B cell (primary cell): ENCODE data around the gene ALKBH4. TPM values are rescaled to one million over a fixed set of nuclear protein-coding genes. Genes with fewer than 3 reads are reported as not detected.

Source experiments
- ATAC-seq: fragments of 200-7000 bp; cut with Tn5 transposase; one replicate; pipeline ENCODE4 v1.10.0; 2021; ENCODE audit warnings: low read depth, mild to moderate bottlenecking, moderate number of reproducible peaks, moderate library complexity
- CTCF ChIA-PET: fragments of 350-600 bp; sonication (Branson Sonifier 250); formaldehyde crosslinking; loops from one replicate; lab custom pipeline; 2021; ENCODE audit warnings: antibody characterized with exemption, inconsistent platforms; lab: Charles Lee
- POLR2A ChIA-PET: fragments of 350-600 bp; sonication (Branson Sonifier 250); formaldehyde crosslinking; loops from one replicate; lab custom pipeline; 2021; ENCODE audit warnings: antibody characterized with exemption; lab: Charles Lee
- DNase-seq: peaks from one replicate; pipeline ENCODE4 v3.0.0; 2013
- H2AFZ ChIP-seq: 2 replicates; pipeline ENCODE4 v1.6.1; 2012; ENCODE audit warnings: mild to moderate bottlenecking, low read depth, low read length; ENCODE audit not compliant: insufficient read depth, poor library complexity, severe bottlenecking
- H3K27ac ChIP-seq, 2 donors: 1 replicate in 1 of 2; 2 replicates in 1 of 2; pipeline ENCODE4 v1.5.1; 2012 to 2013; ENCODE audit warnings: low read length in 2 of 2, mild to moderate bottlenecking in 2 of 2, moderate library complexity in 1 of 2
- H3K27me3 ChIP-seq, 4 experiments: fragments of 200-600 bp in 1 of 4; sonication (generic) in 1 of 4; replicated peaks in 1 of 4; 1 replicate in 2 of 4; 2 replicates in 2 of 4; pipeline versions ENCODE4 v1.6.1 to v1.7.0; 2013 to 2016; ENCODE audit warnings: low read length in 3 of 4, mild to moderate bottlenecking in 2 of 4, mixed read lengths in 1 of 4, moderate library complexity in 1 of 4; ENCODE audit not compliant: insufficient read depth in 4 of 4, control insufficient read depth in 3 of 4; ENCODE audit errors: control extremely low read depth in 1 of 4
- H3K36me3 ChIP-seq, 2 experiments: replicated peaks in 1 of 2; 1 replicate in 1 of 2; 2 replicates in 1 of 2; pipeline versions ENCODE4 v1.6.1 to v1.7.1; 2013; ENCODE audit warnings: low read length in 1 of 2; ENCODE audit not compliant: insufficient read depth in 2 of 2, control insufficient read depth in 1 of 2; ENCODE audit errors: control extremely low read depth in 1 of 2, extremely low read depth in 1 of 2
- H3K4me1 ChIP-seq, 2 donors: fragments of 200-600 bp in 1 of 2; sonication (generic) in 1 of 2; 1 replicate in 1 of 2; 2 replicates in 1 of 2; pipeline versions ENCODE4 v1.5.1 to v1.6.1; 2013 to 2017; ENCODE audit warnings: low read length in 2 of 2; ENCODE audit not compliant: control insufficient read depth in 2 of 2, insufficient read depth in 2 of 2
- H3K4me2 ChIP-seq: replicated peaks from 2 replicates; pipeline ENCODE3; 2012; ENCODE audit warnings: mild to moderate bottlenecking, low read depth, low read length; ENCODE audit not compliant: poor library complexity, severe bottlenecking
- H3K4me3 ChIP-seq, 5 experiments: fragments of 200-600 bp in 1 of 5; sonication (generic) in 1 of 5; 1 replicate in 3 of 5; 2 replicates in 2 of 5; pipeline versions ENCODE4 v1.5.1 to v1.7.0; 2011 to 2016; ENCODE audit warnings: low read length in 4 of 5, mild to moderate bottlenecking in 4 of 5, low read depth in 2 of 5, control low read depth in 1 of 5, moderate library complexity in 1 of 5; ENCODE audit not compliant: insufficient read depth in 1 of 5; ENCODE audit errors: control extremely low read depth in 1 of 5, extremely low read depth in 1 of 5
- H3K79me2 ChIP-seq: fragments of 200-600 bp; sonication (generic); one replicate; pipeline ENCODE4 v1.6.0; 2016; ENCODE audit warnings: low read length; ENCODE audit not compliant: control insufficient read depth, insufficient read depth
- H3K9ac ChIP-seq: fragments of 200-600 bp; sonication (generic); 2 replicates; pipeline ENCODE4 v1.6.1; 2017; ENCODE audit warnings: mild to moderate bottlenecking, low read length, moderate library complexity
- H3K9me3 ChIP-seq, 3 donors: one replicate each; pipeline versions ENCODE4 v1.6.1 to v1.7.1; 2013; ENCODE audit warnings: low read length in 2 of 3; ENCODE audit not compliant: control insufficient read depth in 2 of 3, insufficient read depth in 1 of 3; ENCODE audit errors: control extremely low read depth in 1 of 3
- H4K20me1 ChIP-seq: 2 replicates; pipeline ENCODE4 v1.6.0; 2012; ENCODE audit warnings: mild to moderate bottlenecking, low read length; ENCODE audit not compliant: insufficient read depth, control insufficient read depth, poor library complexity, severe bottlenecking
- H3K27ac Mint-ChIP-seq: one replicate; pipeline ENCODE4 v1.8.0; 2021; ENCODE audit warnings: mixed read lengths
- H3K27me3 Mint-ChIP-seq: one replicate; pipeline ENCODE4 v1.8.0; 2021; ENCODE audit warnings: mixed read lengths
- H3K4me1 Mint-ChIP-seq: one replicate; pipeline ENCODE4 v1.8.0; 2021; ENCODE audit warnings: mixed read lengths
- H3K4me3 Mint-ChIP-seq: one replicate; pipeline ENCODE4 v1.8.0; 2021; ENCODE audit warnings: mixed read lengths
- H3K9me3 Mint-ChIP-seq: one replicate; pipeline ENCODE4 v1.8.0; 2022; ENCODE audit warnings: mixed read lengths; ENCODE audit not compliant: insufficient read depth
- CTCF ChIP-seq: fragments of 200-600 bp; IDR thresholded peaks from one replicate; pipeline ENCODE4 v1.8.0; 2022; ENCODE audit warnings: antibody characterized with exemption, mild to moderate bottlenecking
- EZH2 ChIP-seq: IDR thresholded peaks from 2 replicates; pipeline ENCODE4 v1.6.1; 2012; ENCODE audit warnings: borderline replicate concordance, low read depth, mild to moderate bottlenecking, moderate library complexity, low read length; ENCODE audit not compliant: insufficient read depth, poor library complexity, severe bottlenecking
- WGBS: methylation state at CpG from one replicate; pipeline ENCODE4 v1.1.5; 2013; ENCODE audit warnings: missing lambda C conversion rate; ENCODE audit not compliant: insufficient coverage; 5-methylcytosine and 5-hydroxymethylcytosine counted together
- intact Hi-C: fragments of 100-400 bp; cut with micrococcal nuclease; formaldehyde crosslinking; loops from one replicate; pipeline ENCODE4 v1.10.0; 2022
- polyA plus RNA-seq: library from polyadenylated mRNA; depleted of rRNA; stranded (reverse); fragments of >200 nt; gene quantifications from 2 replicates; pipeline ENCODE4 v1.2.3, GENCODE V29; 2012
- total RNA-seq, 2 donors: library from RNA; stranded (reverse); fragments of 120-200 nt in 1 of 2; gene quantifications; 1 replicate in 1 of 2; 2 replicates in 1 of 2; pipeline versions ENCODE4 v1.2.3 to v1.2.4, GENCODE V29; 2013 to 2022

Gene ALKBH4
- total and polyA plus RNA-seq, 2 donors (not counting 1 experiment from before 2014, with no cell fraction given), result 6.2 to 8.6 TPM

- peak overlapping the region; percentile 97 for H3K27ac Mint-ChIP-seq
- peak overlapping the region; percentile 10 to 70 for H3K27ac ChIP-seq
- CTCF ChIA-PET, result interaction anchor here (6.9 to 46.3 kb wide), 2 partner anchors 36 to 52 kb away, joined by 76 to 1182 read pairs; partner anchors contain the start of gene PRKRIP1
These were observed 18.1 kb downstream of the ALKBH4 start for GRCh38 chr7:102446387-102447156.

More at GRCh38 chr7:102446387-102447156, 18.1 kb downstream of the ALKBH4 start:
- H3K27me3 ChIP-seq, result no peaks in the 10 kb centered on the region
- Mint-ChIP-seq H3K9me3 (no peaks in the 10 kb centered on the region), H3K4me3 (peak overlapping the region; percentile 87), H3K27me3 (no peaks in the 10 kb centered on the region), H3K4me1 (peaks cover 52% of the 10 kb centered on the region)
- no peak overlapping the region for H3K9ac ChIP-seq
- peaks cover 0 to 14% (median 0%) of the 10 kb centered on the region in 3 donors for H3K9me3 ChIP-seq
- H3K79me2 ChIP-seq, result peaks cover 69% of the 10 kb centered on the region
- H3K4me1 ChIP-seq, result peaks cover 44 to 61% of the 10 kb centered on the region in 2 donors
- peak overlapping the region; percentile 47 for H3K4me2 ChIP-seq
- peaks cover 0 to 40% of the 10 kb centered on the region in 2 experiments for H3K36me3 ChIP-seq
- DNase-seq (no peak), ATAC-seq (no peak)
- H2AFZ ChIP-seq, result no peak overlapping the region
- TF ChIP-seq EZH2, result no peak
- no peak for TF ChIP-seq CTCF
- no peak overlapping the region for H3K4me3 ChIP-seq
- POLR2A ChIA-PET, result interaction anchor here (0.6 to 5.9 kb wide), 8 partner anchors 13 to 153 kb away, joined by 3 to 76 read pairs (median 4); partner anchors contain the start of genes ALKBH4, LRWD1 and ORAI2
- WGBS, result 77% methylated on average over 40 of the region's 41 CpGs
- peaks cover 48% of the 10 kb centered on the region for H4K20me1 ChIP-seq
- intact Hi-C loops, result no loop called here
